Transverse colon (tissue), 4 donors: ENCODE measurements around the gene IFITM5.

Experiments
- POLR2A ChIP-seq: fragments of 450-650 bp; IDR thresholded peaks from one replicate; pipeline ENCODE4 v1.6.1; 2016; ENCODE audit warnings: antibody characterized with exemption, mild to moderate bottlenecking, moderate library complexity
- POLR2AphosphoS5 ChIP-seq, 3 donors: sonication (generic); formaldehyde crosslinking; IDR thresholded peaks; one replicate each; pipeline ENCODE4 v1.6.1; 2016; ENCODE audit warnings: antibody characterized with exemption in 3 of 3
- TF ChIP-seq, protein P1 (sequence below), 5 experiments: fragments of 200-600 bp in 3 of 5; fragments of 450-650 bp in 2 of 5; sonication (generic) in 3 of 5; IDR thresholded peaks; 1 replicate in 2 of 5; 2 replicates in 3 of 5; pipeline ENCODE4 v1.5.1; 2016 to 2017; ENCODE audit warnings: antibody characterized with exemption in 5 of 5, inconsistent platforms in 3 of 5, mild to moderate bottlenecking in 2 of 5, moderate library complexity in 1 of 5

- TF ChIP-seq POLR2AphosphoS5 (IDR thresholded peaks at IDR 0.05) (no peak), POLR2A (no peak)
- TF ChIP-seq, protein P1, sequence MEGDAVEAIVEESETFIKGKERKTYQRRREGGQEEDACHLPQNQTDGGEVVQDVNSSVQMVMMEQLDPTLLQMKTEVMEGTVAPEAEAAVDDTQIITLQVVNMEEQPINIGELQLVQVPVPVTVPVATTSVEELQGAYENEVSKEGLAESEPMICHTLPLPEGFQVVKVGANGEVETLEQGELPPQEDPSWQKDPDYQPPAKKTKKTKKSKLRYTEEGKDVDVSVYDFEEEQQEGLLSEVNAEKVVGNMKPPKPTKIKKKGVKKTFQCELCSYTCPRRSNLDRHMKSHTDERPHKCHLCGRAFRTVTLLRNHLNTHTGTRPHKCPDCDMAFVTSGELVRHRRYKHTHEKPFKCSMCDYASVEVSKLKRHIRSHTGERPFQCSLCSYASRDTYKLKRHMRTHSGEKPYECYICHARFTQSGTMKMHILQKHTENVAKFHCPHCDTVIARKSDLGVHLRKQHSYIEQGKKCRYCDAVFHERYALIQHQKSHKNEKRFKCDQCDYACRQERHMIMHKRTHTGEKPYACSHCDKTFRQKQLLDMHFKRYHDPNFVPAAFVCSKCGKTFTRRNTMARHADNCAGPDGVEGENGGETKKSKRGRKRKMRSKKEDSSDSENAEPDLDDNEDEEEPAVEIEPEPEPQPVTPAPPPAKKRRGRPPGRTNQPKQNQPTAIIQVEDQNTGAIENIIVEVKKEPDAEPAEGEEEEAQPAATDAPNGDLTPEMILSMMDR (IDR thresholded peaks at IDR 0.05), result no peak
Measured at GRCh38 chr11:249062-249461, 50.3 kb downstream of the IFITM5 start.
